SK-MEL-5 (cell line): Measurements from ENCODE around the gene FGF14. TPM values are rescaled to one million over a fixed set of nuclear protein-coding genes. Genes with fewer than 3 reads are reported as not detected.

Experiments used
- DNase-seq: peaks from one replicate; pipeline ENCODE4 v3.0.0-alpha.2; 2016; ENCODE audit warnings: low read depth, low spot score
- in situ Hi-C: cut with HindIII; loops from 2 replicates; pipeline ENCODE4 v1.10.0; 2016; ENCODE audit warnings: low sequenced_read_pairs, high pct_unique_total_duplicates, low pct_unique_long_range_greater_than_20kb
- total RNA-seq: library from RNA; depleted of rRNA; stranded (reverse); fragments of >200 nt; shearing (Covaris generic); gene quantifications from 2 replicates; pipeline ENCODE4 v1.2.3, GENCODE V29; 2014

FGF14 gene
- total RNA-seq, 1 experiment from 2014 or later = 17.9 TPM

GRCh38 chr13:102003848-102004570 lies 397.8 kb downstream of the FGF14 start:
- in situ Hi-C loops = no loop called here
- DNase-seq = no peak

GRCh38 chr13:102002287-102002686 lies 399.6 kb downstream of the FGF14 start:
- no peak for DNase-seq
- in situ Hi-C loops = no loop called here

GRCh38 chr13:102000764-102001163 lies 401.1 kb downstream of the FGF14 start:
- no peak for DNase-seq
- in situ Hi-C loops = no loop called here

- no peak for DNase-seq
- in situ Hi-C loops = no loop called here
These were observed 403.7 kb downstream of the FGF14 start for GRCh38 chr13:101998129-101998528.

- no peak for DNase-seq
- in situ Hi-C loops = no loop called here
These were observed 404.9 kb downstream of the FGF14 start for GRCh38 chr13:101996954-101997353.

- DNase-seq = no peak
- in situ Hi-C loops = no loop called here
These were observed 412.0 kb downstream of the FGF14 start for GRCh38 chr13:101989798-101990350.

GRCh38 chr13:101988140-101988539 lies 413.7 kb downstream of the FGF14 start:
- DNase-seq = no peak
- in situ Hi-C loops = no loop called here

GRCh38 chr13:101986316-101986715 lies 415.5 kb downstream of the FGF14 start:
- in situ Hi-C loops = no loop called here
- DNase-seq = no peak

GRCh38 chr13:101985321-101985720 lies 416.5 kb downstream of the FGF14 start:
- in situ Hi-C loops = no loop called here

GRCh38 chr13:101982903-101983302 lies 418.9 kb downstream of the FGF14 start:
- DNase-seq = no peak

More at GRCh38 chr13:101985321-101985720, 416.5 kb downstream of the FGF14 start:
- no peak for DNase-seq

GRCh38 chr13:101979825-101980224 lies 422.0 kb downstream of the FGF14 start:
- in situ Hi-C loops = no loop called here

More at GRCh38 chr13:101982903-101983302, 418.9 kb downstream of the FGF14 start:
- in situ Hi-C loops = no loop called here

GRCh38 chr13:101978552-101979315 lies 423.1 kb downstream of the FGF14 start:
- in situ Hi-C loops = no loop called here
- no peak for DNase-seq

More at GRCh38 chr13:101979825-101980224, 422.0 kb downstream of the FGF14 start:
- DNase-seq = no peak

GRCh38 chr13:101977475-101977874 lies 424.4 kb downstream of the FGF14 start:
- in situ Hi-C loops = no loop called here
- no peak for DNase-seq

- no peak for DNase-seq
- in situ Hi-C loops = no loop called here
These were observed 429.7 kb downstream of the FGF14 start for GRCh38 chr13:101972191-101972590.

GRCh38 chr13:101970341-101970740 lies 431.5 kb downstream of the FGF14 start:
- in situ Hi-C loops = no loop called here
- no peak for DNase-seq

- DNase-seq = no peak
- in situ Hi-C loops = no loop called here
These were observed 434.1 kb downstream of the FGF14 start for GRCh38 chr13:101967781-101968180.

- in situ Hi-C loops = no loop called here
- no peak for DNase-seq
These were observed 434.6 kb downstream of the FGF14 start for GRCh38 chr13:101967216-101967615.

- in situ Hi-C loops = no loop called here
- no peak for DNase-seq
These were observed 436.8 kb downstream of the FGF14 start for GRCh38 chr13:101965096-101965495.

- in situ Hi-C loops = no loop called here
- peak; percentile 92 for DNase-seq
These were observed 442.8 kb downstream of the FGF14 start for GRCh38 chr13:101959016-101959415.
